ENCODE data around the gene STUM.

The STUM gene

DNA sequence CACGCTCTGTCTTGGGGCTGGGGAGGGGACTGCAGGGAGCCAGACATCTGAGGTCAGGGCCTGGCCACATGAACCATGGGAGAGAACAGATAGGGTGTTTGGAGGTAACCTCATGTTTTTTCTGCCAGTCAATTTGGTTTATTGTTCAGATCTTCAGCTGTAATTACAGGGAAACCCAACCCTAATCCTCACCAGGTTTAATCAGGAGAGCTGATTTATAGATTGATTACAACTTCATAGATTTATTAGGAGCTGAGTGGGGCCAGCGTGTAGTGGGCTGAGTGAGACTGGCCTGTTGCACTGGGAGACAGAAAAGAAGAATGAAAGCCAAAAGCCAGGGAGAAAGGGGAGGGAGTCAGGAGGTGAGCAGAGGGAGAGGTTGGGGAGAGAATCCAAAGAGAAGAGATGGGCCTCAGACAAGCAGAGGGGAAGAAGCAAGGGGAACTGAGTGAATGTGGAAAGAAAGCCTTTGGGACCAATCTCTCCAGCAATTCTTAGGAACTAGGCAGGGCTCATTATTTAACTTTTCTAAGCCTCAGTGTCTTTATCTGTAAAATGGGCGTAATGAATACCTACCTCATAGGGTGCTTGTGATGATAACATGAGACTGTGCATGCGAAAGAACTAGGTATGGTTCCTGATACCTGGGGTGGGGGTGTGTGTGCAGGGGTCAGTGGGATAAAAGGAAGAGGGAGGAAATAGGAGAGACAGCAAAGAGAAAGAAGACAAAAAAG, 17.0 kb upstream of the STUM start:
- DNase-seq: no peak
- in situ Hi-C loops (cut with HindIII; ENCODE audit: low pct_ligation_motif_present, low pct_unique_long_range_greater_than_20kb, low sequenced_read_pairs): no loop called here

GRCh38 chr1:226532553-226532952, 16.0 kb upstream of the STUM start:
- DNase-seq: no peak
- in situ Hi-C loops (cut with HindIII; ENCODE audit: low pct_ligation_motif_present, low pct_unique_long_range_greater_than_20kb, low sequenced_read_pairs): no loop called here

DNA sequence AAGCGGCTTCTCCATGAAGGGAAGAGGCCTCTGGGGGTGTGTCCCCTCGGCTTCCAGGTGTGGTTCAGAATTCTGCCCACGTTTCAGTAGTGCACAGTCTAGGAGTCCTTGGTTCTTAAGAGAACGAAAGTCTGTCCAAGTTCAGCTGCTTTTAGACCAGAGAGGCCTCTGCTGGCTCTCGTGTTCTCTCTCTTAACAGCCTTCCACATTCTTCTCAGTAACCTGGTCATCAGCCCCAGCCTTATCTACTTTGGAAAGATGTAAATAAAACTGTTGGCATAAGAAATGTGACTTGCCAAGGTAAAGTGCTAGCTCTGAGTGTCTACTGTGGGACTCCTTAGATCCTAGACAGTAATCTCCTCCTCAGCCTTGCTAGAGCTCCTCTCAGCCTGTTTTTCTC, 15.3 kb upstream of the STUM start:
- no peak for DNase-seq
- in situ Hi-C loops (cut with HindIII; ENCODE audit: low pct_ligation_motif_present, low pct_unique_long_range_greater_than_20kb, low sequenced_read_pairs): no loop called here

GRCh38 chr1:226534098-226534497, 14.5 kb upstream of the STUM start:
- in situ Hi-C loops (cut with HindIII; ENCODE audit: low pct_ligation_motif_present, low pct_unique_long_range_greater_than_20kb, low sequenced_read_pairs): no loop called here
- no peak for DNase-seq

DNA sequence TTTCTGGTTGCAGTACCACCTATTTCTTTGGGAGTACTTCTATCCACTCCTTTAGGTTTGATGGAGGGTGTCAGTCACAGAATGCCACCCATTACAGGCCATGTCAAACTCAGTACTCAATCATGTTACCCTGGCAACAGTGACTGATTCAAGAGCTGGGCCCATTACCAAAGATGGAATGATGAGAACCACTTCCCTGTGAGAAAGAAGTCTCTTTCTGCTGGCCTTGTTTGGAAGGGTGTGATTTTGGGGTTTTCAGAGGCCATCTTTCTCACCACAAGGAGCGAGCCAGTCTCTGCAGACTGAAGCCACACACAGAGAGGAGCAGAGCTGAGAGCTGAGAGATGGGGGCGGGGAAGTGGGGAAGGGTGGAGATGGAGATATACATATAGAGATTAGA, 13.9 kb upstream of the STUM start:
- no peak for DNase-seq
- in situ Hi-C loops (cut with HindIII; ENCODE audit: low pct_ligation_motif_present, low pct_unique_long_range_greater_than_20kb, low sequenced_read_pairs): no loop called here

DNA sequence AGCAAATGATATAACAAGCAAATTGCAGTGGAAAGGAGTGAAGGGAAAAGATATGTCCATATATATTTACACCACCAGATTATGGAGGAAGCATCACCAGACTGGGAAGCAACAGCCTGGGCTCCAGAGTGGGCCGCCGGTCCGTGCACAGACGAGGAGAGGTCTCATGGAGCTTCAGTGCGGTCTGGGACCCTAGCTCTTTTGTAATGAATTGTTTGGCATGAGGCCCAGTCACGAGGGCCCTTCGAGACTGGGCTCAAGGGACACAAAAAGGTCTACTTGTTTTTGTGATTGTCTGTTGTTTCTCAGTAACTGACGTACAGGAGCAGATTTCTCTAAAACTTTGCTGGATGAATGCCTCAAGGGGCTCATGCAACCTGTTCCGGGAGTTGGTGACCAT, 12.9 kb upstream of the STUM start:
- no peak for DNase-seq
- in situ Hi-C loops (cut with HindIII; ENCODE audit: low pct_ligation_motif_present, low pct_unique_long_range_greater_than_20kb, low sequenced_read_pairs): no loop called here

DNA sequence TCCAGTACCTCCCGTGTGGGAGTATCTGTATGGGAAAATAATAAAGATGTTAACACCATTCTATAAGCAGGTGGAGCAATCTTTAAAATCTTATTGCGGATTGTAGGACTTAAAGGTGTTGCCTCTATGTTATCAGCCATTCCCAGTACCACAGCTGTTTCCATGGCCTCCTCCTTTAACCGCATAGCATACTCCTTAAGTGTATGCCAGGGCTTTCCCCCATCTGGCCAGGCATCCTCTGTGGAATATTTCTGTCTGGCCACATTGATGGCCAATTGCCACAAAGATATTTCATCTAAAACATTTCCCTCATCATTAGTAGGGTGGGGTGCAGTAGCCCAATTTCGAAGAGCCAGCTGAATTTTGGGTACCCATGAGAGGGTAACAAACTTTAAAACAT, 7.3 kb upstream of the STUM start:
- in situ Hi-C loops (cut with HindIII; ENCODE audit: low pct_ligation_motif_present, low pct_unique_long_range_greater_than_20kb, low sequenced_read_pairs): no loop called here
- DNase-seq: no peak

GRCh38 chr1:226541631-226542622, 6.6 kb upstream of the STUM start:
- DNase-seq: no peak
- in situ Hi-C loops (cut with HindIII; ENCODE audit: low pct_ligation_motif_present, low pct_unique_long_range_greater_than_20kb, low sequenced_read_pairs): no loop called here

GRCh38 chr1:226542623-226543103, 5.9 kb upstream of the STUM start:
- no peak for DNase-seq
- in situ Hi-C loops (cut with HindIII; ENCODE audit: low pct_ligation_motif_present, low pct_unique_long_range_greater_than_20kb, low sequenced_read_pairs): no loop called here

- in situ Hi-C loops (cut with HindIII; ENCODE audit: low pct_ligation_motif_present, low pct_unique_long_range_greater_than_20kb, low sequenced_read_pairs): no loop called here
- no peak for DNase-seq
These were observed 2.5 kb upstream of the STUM start for GRCh38 chr1:226545836-226546596.

DNA sequence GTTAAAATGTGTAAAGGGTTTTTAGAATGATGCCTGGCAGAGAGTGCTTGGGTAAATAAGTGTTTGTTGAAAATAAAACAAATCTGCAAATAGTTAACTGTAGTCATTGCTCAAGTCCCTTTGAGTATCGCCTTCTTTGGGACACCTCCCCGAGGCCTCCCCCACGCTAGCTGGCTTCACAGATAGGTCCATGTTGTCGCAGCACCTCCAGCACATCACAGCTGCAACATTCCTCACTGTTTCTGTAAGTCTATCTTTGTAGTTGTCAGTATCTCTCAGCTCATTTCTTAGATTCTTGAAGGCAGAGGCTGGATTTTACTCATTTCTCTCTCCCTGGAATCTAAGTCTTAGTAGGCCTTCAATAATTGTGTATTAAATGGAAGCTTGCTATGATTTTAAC, 1.6 kb upstream of the STUM start:
- no peak for DNase-seq
- in situ Hi-C loops (cut with HindIII; ENCODE audit: low pct_ligation_motif_present, low pct_unique_long_range_greater_than_20kb, low sequenced_read_pairs): no loop called here

GRCh38 chr1:226547754-226548191, 791 bp upstream of the STUM start:
- in situ Hi-C loops (cut with HindIII; ENCODE audit: low pct_ligation_motif_present, low pct_unique_long_range_greater_than_20kb, low sequenced_read_pairs): no loop called here

DNA sequence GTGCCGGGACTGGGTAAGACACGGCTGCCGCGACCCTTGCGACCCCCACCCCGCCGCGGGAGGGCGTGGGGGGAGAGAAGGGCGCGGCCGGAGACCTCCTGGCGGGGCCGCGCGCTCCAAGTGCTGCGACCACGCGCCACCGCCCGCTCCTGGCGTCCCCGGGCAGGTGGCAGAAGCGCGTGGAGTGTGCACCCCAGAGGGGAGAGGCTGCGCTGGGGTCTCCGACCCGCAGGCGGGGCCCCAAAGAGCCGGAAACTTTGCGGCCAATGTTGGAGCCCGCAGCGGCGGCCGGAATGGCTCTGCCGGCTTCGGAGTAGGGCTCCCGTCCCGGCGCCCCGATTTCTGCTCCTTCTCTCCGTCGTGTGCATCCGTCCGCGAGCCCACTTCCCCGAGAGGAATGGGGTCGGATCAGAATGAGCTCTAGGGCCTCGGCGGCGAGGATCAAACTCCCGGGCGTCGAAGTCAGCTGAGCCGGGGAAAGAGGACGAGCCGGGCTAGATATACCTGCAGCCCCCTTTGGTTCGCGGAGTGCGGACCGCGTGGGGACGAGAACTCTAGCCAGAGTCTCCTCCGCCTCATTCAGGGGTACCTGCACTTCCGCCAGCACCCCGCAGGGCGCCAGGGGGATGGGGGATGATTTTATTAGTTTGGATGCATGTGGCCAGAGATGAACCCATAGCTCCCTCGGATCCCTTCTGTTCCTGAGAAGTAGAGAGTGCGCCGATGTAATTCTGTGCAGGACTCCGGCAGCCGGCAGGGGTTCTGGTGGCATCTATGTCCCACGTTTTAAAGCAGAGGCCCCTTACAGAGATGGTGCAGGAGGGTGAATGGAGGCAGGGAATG, 751 bp downstream of the STUM start:
- in situ Hi-C loops (cut with HindIII; ENCODE audit: low pct_ligation_motif_present, low pct_unique_long_range_greater_than_20kb, low sequenced_read_pairs): no loop called here
- DNase-seq: no peak

More at GRCh38 chr1:226547754-226548191, 791 bp upstream of the STUM start:
- peak; percentile 85 for DNase-seq

GRCh38 chr1:226549937-226550671, 1.5 kb downstream of the STUM start:
- peak; percentile 7 for DNase-seq
- in situ Hi-C loops (cut with HindIII; ENCODE audit: low pct_ligation_motif_present, low pct_unique_long_range_greater_than_20kb, low sequenced_read_pairs): no loop called here

DNA sequence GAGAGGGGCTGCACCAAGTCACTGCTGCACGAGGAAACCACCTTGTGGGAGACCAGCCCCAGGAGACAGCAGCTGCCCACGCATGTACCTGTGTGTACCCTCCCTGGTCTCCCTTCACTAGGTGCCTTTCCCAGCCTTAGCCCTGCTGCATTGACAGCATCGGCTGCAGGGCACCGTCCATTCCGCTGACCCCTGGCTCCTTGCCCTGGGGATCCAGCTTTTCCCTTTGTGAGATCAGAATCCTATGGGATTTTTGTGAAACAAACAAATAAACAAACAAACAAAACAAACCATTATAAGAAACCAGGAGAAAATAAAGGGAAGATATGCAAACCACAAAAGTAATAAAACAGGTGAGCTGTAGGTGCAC, 2.1 kb downstream of the STUM start:
- no peak for DNase-seq
- in situ Hi-C loops (cut with HindIII; ENCODE audit: low pct_ligation_motif_present, low pct_unique_long_range_greater_than_20kb, low sequenced_read_pairs): no loop called here

DNA sequence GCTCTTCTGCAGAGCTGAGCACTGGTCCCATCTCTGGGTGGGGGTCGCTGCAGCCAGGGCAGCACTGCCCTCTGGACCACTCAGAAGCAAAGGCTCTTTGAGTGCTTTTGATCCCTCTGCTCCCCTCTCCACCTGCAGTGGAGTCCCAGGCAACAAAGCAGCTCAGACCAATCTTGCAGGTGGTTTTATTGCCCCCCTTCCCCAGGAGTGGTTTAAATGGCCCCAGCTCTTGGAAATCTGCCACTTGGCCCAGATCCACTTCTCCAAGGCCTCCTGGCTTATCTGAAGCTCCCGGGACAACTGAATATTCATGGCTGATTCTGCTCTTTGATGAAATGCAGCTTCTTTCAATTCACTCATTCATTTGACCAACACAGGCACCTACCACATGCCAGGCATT, 2.7 kb downstream of the STUM start:
- no peak for DNase-seq
- in situ Hi-C loops (cut with HindIII; ENCODE audit: low pct_ligation_motif_present, low pct_unique_long_range_greater_than_20kb, low sequenced_read_pairs): no loop called here

GRCh38 chr1:226552061-226552460, 3.5 kb downstream of the STUM start:
- DNase-seq: no peak
- in situ Hi-C loops (cut with HindIII; ENCODE audit: low pct_ligation_motif_present, low pct_unique_long_range_greater_than_20kb, low sequenced_read_pairs): no loop called here
